HUES64 (cell line): ENCODE results near the gene ECI1.

Experiments used
- H3K27ac ChIP-seq: 2 replicates; pipeline ENCODE4 v1.7.0; 2013; ENCODE audit warnings: low read depth, low read length, inconsistent platforms
- H3K27me3 ChIP-seq: 2 replicates; pipeline ENCODE4 v1.6.1; 2013; ENCODE audit warnings: mild to moderate bottlenecking, low read length; ENCODE audit not compliant: insufficient read depth
- H3K36me3 ChIP-seq: 2 replicates; pipeline ENCODE4 v1.6.1; 2013; ENCODE audit warnings: mild to moderate bottlenecking, low read length; ENCODE audit not compliant: insufficient read depth
- H3K4me1 ChIP-seq: 2 replicates; pipeline ENCODE4 v1.6.1; 2013; ENCODE audit warnings: mild to moderate bottlenecking, low read length, moderate library complexity; ENCODE audit not compliant: insufficient read depth
- H3K4me3 ChIP-seq: 2 replicates; pipeline ENCODE4 v1.5.1; 2013; ENCODE audit warnings: mild to moderate bottlenecking, low read length, moderate library complexity
- H3K9ac ChIP-seq: 2 replicates; pipeline ENCODE4 v1.6.1; 2013; ENCODE audit warnings: mild to moderate bottlenecking, low read depth, low read length
- H3K9me3 ChIP-seq: 2 replicates; pipeline ENCODE4 v1.6.1; 2013; ENCODE audit warnings: low read depth, low read length; ENCODE audit not compliant: insufficient read depth
- WGBS: fragments of 150-250, 120-280 bp; methylation state at CpG from one replicate; pipeline ENCODE4 v1.1.7; 2013; ENCODE audit warnings: missing lambda C conversion rate; 5-methylcytosine and 5-hydroxymethylcytosine counted together

ECI1 gene

GRCh38 chr16:2230376-2230775, 21.0 kb downstream of the ECI1 start:
- no peak overlapping the region for H3K27ac ChIP-seq
- H3K36me3 ChIP-seq = peaks cover 57% of the 10 kb centered on the region
- H3K4me1 ChIP-seq = no peaks in the 10 kb centered on the region
- no peaks in the 10 kb centered on the region for H3K27me3 ChIP-seq
- 95% methylated on average over 13 of the region's 13 CpGs for WGBS
- H3K4me3 ChIP-seq = no peak overlapping the region
- no peaks in the 10 kb centered on the region for H3K9me3 ChIP-seq
- H3K9ac ChIP-seq = no peak overlapping the region

GRCh38 chr16:2229632-2230250, 21.6 kb downstream of the ECI1 start:
- H3K4me1 ChIP-seq = no peaks in the 10 kb centered on the region
- H3K27me3 ChIP-seq = no peaks in the 10 kb centered on the region
- H3K4me3 ChIP-seq = no peak overlapping the region
- H3K9ac ChIP-seq = no peak overlapping the region
- no peaks in the 10 kb centered on the region for H3K9me3 ChIP-seq
- no peak overlapping the region for H3K27ac ChIP-seq
- peaks cover 53% of the 10 kb centered on the region for H3K36me3 ChIP-seq
- 94% methylated on average over 23 of the region's 23 CpGs for WGBS

- H3K36me3 ChIP-seq = peaks cover 49% of the 10 kb centered on the region
- H3K27me3 ChIP-seq = no peaks in the 10 kb centered on the region
- no peaks in the 10 kb centered on the region for H3K9me3 ChIP-seq
- no peak overlapping the region for H3K27ac ChIP-seq
- H3K4me3 ChIP-seq = no peak overlapping the region
- 96% methylated on average over 12 of the region's 12 CpGs for WGBS
- H3K4me1 ChIP-seq = no peaks in the 10 kb centered on the region
- no peak overlapping the region for H3K9ac ChIP-seq
Measured at GRCh38 chr16:2229091-2229490, 22.3 kb downstream of the ECI1 start.

- no peaks in the 10 kb centered on the region for H3K9me3 ChIP-seq
- H3K9ac ChIP-seq = no peak overlapping the region
- H3K36me3 ChIP-seq = peaks cover 42% of the 10 kb centered on the region
- H3K4me1 ChIP-seq = no peaks in the 10 kb centered on the region
- H3K27me3 ChIP-seq = no peaks in the 10 kb centered on the region
- no peak overlapping the region for H3K4me3 ChIP-seq
- H3K27ac ChIP-seq = no peak overlapping the region
- 96% methylated on average over 25 of the region's 25 CpGs for WGBS
Measured at GRCh38 chr16:2228161-2228824, 23.1 kb downstream of the ECI1 start.

GRCh38 chr16:2226918-2227317, 24.5 kb downstream of the ECI1 start:
- H3K36me3 ChIP-seq = peaks cover 28% of the 10 kb centered on the region
- H3K27ac ChIP-seq = no peak overlapping the region
- WGBS = 89% methylated on average over 6 of the region's 6 CpGs
- no peak overlapping the region for H3K4me3 ChIP-seq
- no peaks in the 10 kb centered on the region for H3K27me3 ChIP-seq
- no peak overlapping the region for H3K9ac ChIP-seq
- H3K9me3 ChIP-seq = no peaks in the 10 kb centered on the region
- H3K4me1 ChIP-seq = no peaks in the 10 kb centered on the region

GRCh38 chr16:2226245-2226793, 25.1 kb downstream of the ECI1 start:
- Histone ChIP-seq H3K27ac (no peak overlapping the region), H3K4me3 (no peak overlapping the region), H3K36me3 (peaks cover 23% of the 10 kb centered on the region), H3K9ac (no peak overlapping the region), H3K27me3 (no peaks in the 10 kb centered on the region), H3K4me1 (no peaks in the 10 kb centered on the region), H3K9me3 (no peaks in the 10 kb centered on the region)
- WGBS = 87% methylated on average over 9 of the region's 9 CpGs

GRCh38 chr16:2223942-2224486, 27.4 kb downstream of the ECI1 start:
- Histone ChIP-seq H3K4me1 (no peaks in the 10 kb centered on the region), H3K27me3 (no peaks in the 10 kb centered on the region), H3K9me3 (no peaks in the 10 kb centered on the region), H3K9ac (peak overlapping the region; percentile 91), H3K36me3 (peaks cover 8% of the 10 kb centered on the region; the same call in 1 of the 2 replicates), H3K4me3 (peak overlapping the region; percentile 83), H3K27ac (peak overlapping the region; percentile 82)
- 13% methylated on average over 22 of the region's 22 CpGs for whole genome bisulfite sequencing

GRCh38 chr16:2223221-2223941, 28.0 kb downstream of the ECI1 start, which contains the start of gene E4F1:
Gene E4F1 (plus strand): TSS chr16:2223591. CDS start chr16:2223614, 23 bp downstream.
- no peaks in the 10 kb centered on the region for H3K4me1 ChIP-seq
- WGBS = under 1% methylated on average over 82 of the region's 82 CpGs

GRCh38 chr16:2216330-2216729, 35.1 kb downstream of the ECI1 start:
- Histone ChIP-seq H3K9me3 (no peaks in the 10 kb centered on the region), H3K9ac (no peak overlapping the region), H3K4me3 (0 out of 2 replicates have a peak overlapping the region, but pooled peaks have one; percentile 23), H3K36me3 (peaks cover 16% of the 10 kb centered on the region), H3K4me1 (0 out of 2 replicates have a peak, but pooled peaks cover 7% of the 10 kb centered on the region), H3K27me3 (no peaks in the 10 kb centered on the region), H3K27ac (no peak overlapping the region)
- 94% methylated on average over 3 of the region's 4 CpGs for WGBS

More at GRCh38 chr16:2223221-2223941, 28.0 kb downstream of the ECI1 start, which contains the start of gene E4F1:
- 0 out of 2 replicates have a peak, but pooled peaks cover 6% of the 10 kb centered on the region for H3K36me3 ChIP-seq
- H3K4me3 ChIP-seq = peak within 1 kb of the TSS; percentile 83
- no peaks in the 10 kb centered on the region for H3K27me3 ChIP-seq
- H3K9me3 ChIP-seq = no peaks in the 10 kb centered on the region
- peak within 1 kb of the TSS; percentile 91 for H3K9ac ChIP-seq
- H3K27ac ChIP-seq = peak within 1 kb of the TSS; percentile 82

GRCh38 chr16:2214719-2214968, 36.7 kb downstream of the ECI1 start, which contains the start of gene PGP:
Gene PGP (minus strand): TSS chr16:2214840. CDS start chr16:2214777, 63 bp downstream.
- no peaks in the 10 kb centered on the region for H3K27me3 ChIP-seq
- H3K9me3 ChIP-seq = no peaks in the 10 kb centered on the region
- peaks cover 16% of the 10 kb centered on the region for H3K36me3 ChIP-seq
- peak within 1 kb of the TSS; percentile 95 for H3K9ac ChIP-seq
- 0 out of 2 replicates have a peak, but pooled peaks cover 7% of the 10 kb centered on the region for H3K4me1 ChIP-seq
- under 1% methylated on average over 48 of the region's 48 CpGs for WGBS
- H3K27ac ChIP-seq = peak within 1 kb of the TSS; percentile 95
- H3K4me3 ChIP-seq = peak within 1 kb of the TSS; percentile 95
